ENCODE measurements around the gene PHKB. TPM values are rescaled to one million over a fixed set of nuclear protein-coding genes. Genes with fewer than 3 reads are reported as not detected.
"Not testable (repeated sequence)": the region's sequence is repeated elsewhere in the genome, so short reads cannot be mapped to it uniquely, and the experiment has no call there.

PHKB gene
- total and polyA plus RNA-seq, 5 donors from 2014 or later: 28.8 to 96.6 (median 38.5) TPM

GRCh38 chr16:47461598-47462266 lies 601 bp downstream of the PHKB start:
- Mint-ChIP-seq H3K27ac (peak overlapping the region; percentile 85 to 97 (median 90)), H3K4me1 (peaks cover 51 to 82% (median 68%) of the 10 kb centered on the region in 4 donors), H3K4me3 (peak overlapping the region; percentile 91 to 99 (median 94)), H3K36me3 (peaks cover 21% of the 10 kb centered on the region), H3K27me3 (no peaks in the 10 kb centered on the region), H3K9me3 (no peaks in the 10 kb centered on the region)
- peaks cover 61% of the 10 kb centered on the region for H3K4me1 ChIP-seq (ENCODE audit: control insufficient read depth, insufficient read depth, low read length, poor library complexity, severe bottlenecking)
- DNase-seq (peak in 2 of 3 donors; percentile 27 to 68), ATAC-seq (ENCODE audit: low read depth in 2 of 2) (no peak)
- no peaks in the 10 kb centered on the region for H3K9me3 ChIP-seq (ENCODE audit: control insufficient read depth in 2 of 2, low read length in 2 of 2)
- H3K4me3 ChIP-seq (ENCODE audit: low read depth, low read length): peak overlapping the region; percentile 96
- peak overlapping the region; percentile 89 for H3K27ac ChIP-seq (ENCODE audit: insufficient read depth, low read length, poor library complexity, severe bottlenecking)
- H3K36me3 ChIP-seq (ENCODE audit: control insufficient read depth, insufficient read depth, low read length): peaks cover 10% of the 10 kb centered on the region
- no peaks in the 10 kb centered on the region for H3K27me3 ChIP-seq (ENCODE audit: control insufficient read depth, insufficient read depth, low read length)

- Mint-ChIP-seq H3K27me3 (no peaks in the 10 kb centered on the region), H3K9me3 (no peaks in the 10 kb centered on the region), H3K36me3 (peaks cover 19% of the 10 kb centered on the region), H3K27ac (peak overlapping the region; percentile 29 to 90 (median 44)), H3K4me3 (peak overlapping the region; percentile 91 to 99 (median 94)), H3K4me1 (peaks cover 53 to 85% (median 72%) of the 10 kb centered on the region in 4 donors)
- ATAC-seq (ENCODE audit: low read depth in 2 of 2) (no peak), DNase-seq (no peak)
- Histone ChIP-seq H3K4me3 (ENCODE audit: low read depth, low read length) (peak overlapping the region; percentile 57), H3K27ac (ENCODE audit: insufficient read depth, low read length, poor library complexity, severe bottlenecking) (no peak overlapping the region), H3K36me3 (ENCODE audit: control insufficient read depth, insufficient read depth, low read length) (peaks cover 7% of the 10 kb centered on the region), H3K27me3 (ENCODE audit: control insufficient read depth, insufficient read depth, low read length) (no peaks in the 10 kb centered on the region), H3K9me3 (ENCODE audit: control insufficient read depth in 2 of 2, low read length in 2 of 2) (no peaks in the 10 kb centered on the region), H3K4me1 (ENCODE audit: control insufficient read depth, insufficient read depth, low read length, poor library complexity, severe bottlenecking) (peaks cover 56% of the 10 kb centered on the region)
These were observed 2.9 kb downstream of the PHKB start for GRCh38 chr16:47463771-47464624.

DNA sequence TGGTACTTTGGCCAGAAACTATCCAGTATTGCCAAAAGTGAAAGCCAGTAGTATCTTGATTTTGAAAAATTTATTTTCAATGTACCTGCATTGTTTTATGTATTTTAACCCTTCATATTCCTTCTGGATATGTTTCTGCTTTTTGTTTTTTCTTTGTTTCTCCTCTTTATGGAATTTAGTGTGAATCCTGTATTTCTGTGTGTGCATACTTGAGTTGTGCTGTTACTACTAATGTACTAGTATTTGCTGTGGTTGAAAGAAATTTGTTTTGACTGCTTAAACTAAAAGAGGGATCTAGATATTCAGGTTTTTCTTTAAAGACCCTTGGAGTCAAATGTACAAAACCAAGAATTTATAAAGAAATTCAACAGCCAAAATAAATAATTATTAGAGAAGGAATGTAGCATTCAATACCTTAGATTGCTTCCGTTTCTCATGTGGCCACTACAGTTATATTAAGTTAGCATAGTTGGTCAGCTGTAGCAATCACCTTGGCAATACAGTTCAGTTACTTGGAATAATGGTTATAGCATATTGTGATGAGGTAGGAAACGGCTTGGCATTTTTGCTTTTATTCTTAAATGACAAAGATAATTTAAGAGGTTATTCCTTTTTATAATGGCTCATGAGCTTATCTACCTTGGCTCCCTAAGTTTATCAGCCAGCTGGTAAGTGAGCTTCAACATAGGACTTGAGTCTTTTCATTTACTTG lies 4.9 kb downstream of the PHKB start:
- H3K27ac ChIP-seq (ENCODE audit: insufficient read depth, low read length, poor library complexity, severe bottlenecking): no peak overlapping the region
- no peak for ATAC-seq (ENCODE audit: low read depth in 2 of 2)
- H3K4me3 ChIP-seq (ENCODE audit: low read depth, low read length): peak overlapping the region; percentile 51
- Mint-ChIP-seq H3K36me3 (peaks cover 23% of the 10 kb centered on the region), H3K27me3 (no peaks in the 10 kb centered on the region), H3K27ac (peak overlapping the region in 1 of 3 donors; percentile 70), H3K4me1 (peaks cover 52 to 87% (median 67%) of the 10 kb centered on the region in 4 donors), H3K9me3 (no peaks in the 10 kb centered on the region), H3K4me3 (peak overlapping the region in 2 of 4 donors; percentile 32 to 53)
- H3K36me3 ChIP-seq (ENCODE audit: control insufficient read depth, insufficient read depth, low read length): peaks cover 10% of the 10 kb centered on the region
- DNase-seq: no peak
- no peaks in the 10 kb centered on the region for H3K9me3 ChIP-seq (ENCODE audit: control insufficient read depth in 2 of 2, low read length in 2 of 2)
- H3K27me3 ChIP-seq (ENCODE audit: control insufficient read depth, insufficient read depth, low read length): no peaks in the 10 kb centered on the region
- peaks cover 40% of the 10 kb centered on the region for H3K4me1 ChIP-seq (ENCODE audit: control insufficient read depth, insufficient read depth, low read length, poor library complexity, severe bottlenecking)

GRCh38 chr16:47467501-47467900 lies 6.4 kb downstream of the PHKB start:
- no peak for DNase-seq
- no peak overlapping the region for H3K4me3 ChIP-seq (ENCODE audit: low read depth, low read length)
- Mint-ChIP-seq H3K36me3 (peaks cover 27% of the 10 kb centered on the region), H3K9me3 (no peaks in the 10 kb centered on the region), H3K27me3 (no peaks in the 10 kb centered on the region), H3K4me1 (peaks cover 45 to 87% (median 63%) of the 10 kb centered on the region in 4 donors), H3K4me3 (no peak overlapping the region), H3K27ac (peak overlapping the region in 1 of 3 donors; percentile 58)
- peaks cover 29% of the 10 kb centered on the region for H3K4me1 ChIP-seq (ENCODE audit: control insufficient read depth, insufficient read depth, low read length, poor library complexity, severe bottlenecking)
- ATAC-seq (ENCODE audit: low read depth in 2 of 2): no peak
- no peaks in the 10 kb centered on the region for H3K9me3 ChIP-seq (ENCODE audit: control insufficient read depth in 2 of 2, low read length in 2 of 2)
- no peak overlapping the region for H3K27ac ChIP-seq (ENCODE audit: insufficient read depth, low read length, poor library complexity, severe bottlenecking)
- peaks cover 10% of the 10 kb centered on the region for H3K36me3 ChIP-seq (ENCODE audit: control insufficient read depth, insufficient read depth, low read length)
- no peaks in the 10 kb centered on the region for H3K27me3 ChIP-seq (ENCODE audit: control insufficient read depth, insufficient read depth, low read length)

- H3K27ac Mint-ChIP-seq: peak overlapping the region in 1 of 3 donors; percentile 58
- peaks cover 22% of the 10 kb centered on the region for H3K4me1 ChIP-seq (ENCODE audit: control insufficient read depth, insufficient read depth, low read length, poor library complexity, severe bottlenecking)
- not testable (repeated sequence) for H3K27me3 Mint-ChIP-seq; ATAC-seq (ENCODE audit: low read depth in 2 of 2); H3K27me3 ChIP-seq (ENCODE audit: control insufficient read depth, insufficient read depth, low read length); H3K27ac ChIP-seq (ENCODE audit: insufficient read depth, low read length, poor library complexity, severe bottlenecking); H3K9me3 Mint-ChIP-seq; H3K36me3 ChIP-seq (ENCODE audit: control insufficient read depth, insufficient read depth, low read length); H3K9me3 ChIP-seq (ENCODE audit: control insufficient read depth in 2 of 2, low read length in 2 of 2); DNase-seq; H3K4me3 ChIP-seq (ENCODE audit: low read depth, low read length)
- peaks cover 27% of the 10 kb centered on the region for H3K36me3 Mint-ChIP-seq
- H3K4me1 Mint-ChIP-seq: peaks cover 39 to 82% (median 58%) of the 10 kb centered on the region in 4 donors
- H3K4me3 Mint-ChIP-seq: peak overlapping the region in 1 of 4 donors; percentile 34
These were observed 7.0 kb downstream of the PHKB start for GRCh38 chr16:47468070-47468689.

GRCh38 chr16:47469227-47469626 lies 8.1 kb downstream of the PHKB start:
- Mint-ChIP-seq H3K4me3 (peak overlapping the region in 1 of 4 donors; percentile 28), H3K4me1 (peaks cover 29 to 75% (median 53%) of the 10 kb centered on the region in 4 donors), H3K27me3 (no peaks in the 10 kb centered on the region), H3K27ac (peak overlapping the region in 1 of 3 donors; percentile 68), H3K36me3 (peaks cover 27% of the 10 kb centered on the region), H3K9me3 (no peaks in the 10 kb centered on the region)
- Histone ChIP-seq H3K4me1 (ENCODE audit: control insufficient read depth, insufficient read depth, low read length, poor library complexity, severe bottlenecking) (peaks cover 12% of the 10 kb centered on the region), H3K4me3 (ENCODE audit: low read depth, low read length) (no peak overlapping the region), H3K27me3 (ENCODE audit: control insufficient read depth, insufficient read depth, low read length) (no peaks in the 10 kb centered on the region), H3K9me3 (ENCODE audit: control insufficient read depth in 2 of 2, low read length in 2 of 2) (no peaks in the 10 kb centered on the region), H3K36me3 (ENCODE audit: control insufficient read depth, insufficient read depth, low read length) (peaks cover 10% of the 10 kb centered on the region), H3K27ac (ENCODE audit: insufficient read depth, low read length, poor library complexity, severe bottlenecking) (no peak overlapping the region)
- ATAC-seq (ENCODE audit: low read depth in 2 of 2) (no peak), DNase-seq (no peak)

DNA sequence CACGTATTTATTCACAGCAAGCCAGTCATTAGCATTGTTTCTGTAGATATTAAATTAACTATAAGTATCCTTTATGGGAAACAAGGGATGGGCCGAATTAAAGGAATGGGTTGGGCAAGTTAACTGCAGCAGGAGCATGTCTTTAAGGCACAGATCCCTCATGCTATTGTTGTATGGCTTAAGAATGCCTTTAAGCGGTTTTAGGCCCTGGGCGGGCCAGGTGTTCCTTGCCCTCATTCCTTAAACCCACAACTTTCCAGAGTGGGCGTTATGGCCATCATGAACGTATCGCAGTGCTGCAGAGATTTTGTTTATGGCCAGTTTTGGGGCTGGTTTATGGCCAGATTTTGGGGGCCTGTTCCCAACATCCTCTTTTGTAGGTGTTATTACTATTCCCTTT lies 9.1 kb downstream of the PHKB start:
- H3K27me3 Mint-ChIP-seq: no peaks in the 10 kb centered on the region
- no peak overlapping the region for H3K27ac Mint-ChIP-seq
- ATAC-seq (ENCODE audit: low read depth in 2 of 2) (no peak), DNase-seq (no peak)
- H3K9me3 Mint-ChIP-seq: no peaks in the 10 kb centered on the region
- Histone ChIP-seq H3K4me3 (ENCODE audit: low read depth, low read length) (no peak overlapping the region), H3K4me1 (ENCODE audit: control insufficient read depth, insufficient read depth, low read length, poor library complexity, severe bottlenecking) (peaks cover 6% of the 10 kb centered on the region), H3K27me3 (ENCODE audit: control insufficient read depth, insufficient read depth, low read length) (no peaks in the 10 kb centered on the region), H3K27ac (ENCODE audit: insufficient read depth, low read length, poor library complexity, severe bottlenecking) (no peak overlapping the region), H3K36me3 (ENCODE audit: control insufficient read depth, insufficient read depth, low read length) (peaks cover 10% of the 10 kb centered on the region), H3K9me3 (ENCODE audit: control insufficient read depth in 2 of 2, low read length in 2 of 2) (no peaks in the 10 kb centered on the region)
- H3K4me3 Mint-ChIP-seq: no peak overlapping the region
- peaks cover 27% of the 10 kb centered on the region for H3K36me3 Mint-ChIP-seq
- peaks cover 27 to 72% (median 49%) of the 10 kb centered on the region in 4 donors for H3K4me1 Mint-ChIP-seq
